HepG2 (cell line): ENCODE results near the gene GPC6. TPM values are rescaled to one million over a fixed set of nuclear protein-coding genes. Genes with fewer than 3 reads are reported as not detected.

Source experiments
- LCORL ChIP-seq, 2 experiments: fragments of 450-650 bp in 1 of 2; sonication (generic) in 1 of 2; formaldehyde crosslinking in 1 of 2; IDR thresholded peaks; 2 replicates each; pipeline versions ENCODE4 v1.5.0 to v1.6.1; 2017 to 2020; ENCODE audit warnings: antibody characterized with exemption in 1 of 2, missing genetic modification reagents in 1 of 2
- MED13 ChIP-seq: sonication (generic); formaldehyde crosslinking; IDR thresholded peaks from 2 replicates; pipeline ENCODE4 v1.5.0; 2020; ENCODE audit warnings: missing genetic modification reagents
- MXD4 ChIP-seq: IDR thresholded peaks from 2 replicates; pipeline ENCODE4 v1.6.1; 2016; ENCODE audit warnings: mild to moderate bottlenecking, missing biosample characterization, missing genetic modification reagents
- MYC ChIP-seq: sonication (generic); formaldehyde crosslinking; IDR thresholded peaks from 2 replicates; pipeline ENCODE4 v1.9.0; 2021; ENCODE audit warnings: missing genetic modification reagents, borderline replicate concordance
- NR1H2 ChIP-seq: sonication (generic); formaldehyde crosslinking; IDR thresholded peaks from 2 replicates; pipeline ENCODE4 v1.8.1; 2022; ENCODE audit warnings: low read depth, missing genetic modification reagents, borderline replicate concordance
- RCOR2 ChIP-seq: IDR thresholded peaks from 2 replicates; pipeline ENCODE4 v1.6.1; 2016; ENCODE audit warnings: missing biosample characterization, missing genetic modification reagents
- TSC22D2 ChIP-seq: sonication (generic); formaldehyde crosslinking; IDR thresholded peaks from 2 replicates; pipeline ENCODE4 v1.5.1; 2020; ENCODE audit warnings: missing genetic modification reagents, mild to moderate bottlenecking, borderline replicate concordance
- ZNF350 ChIP-seq: sonication (generic); formaldehyde crosslinking; IDR thresholded peaks from 2 replicates; pipeline ENCODE4 v1.4.0; 2020; ENCODE audit warnings: mild to moderate bottlenecking, low read depth, missing genetic modification reagents, borderline replicate concordance
- ZNF367 ChIP-seq: sonication (generic); formaldehyde crosslinking; IDR thresholded peaks from 2 replicates; pipeline ENCODE4 v1.4.0; 2020; ENCODE audit warnings: missing genetic modification reagents, borderline replicate concordance
- ZNF615 ChIP-seq: sonication (generic); formaldehyde crosslinking; IDR thresholded peaks from 2 replicates; pipeline ENCODE4 v1.5.0; 2020; ENCODE audit warnings: mild to moderate bottlenecking, missing genetic modification reagents, borderline replicate concordance
- ZSCAN29 ChIP-seq: sonication (generic); formaldehyde crosslinking; conservative IDR thresholded peaks from 2 replicates; pipeline ENCODE4 v1.4.0; 2020; ENCODE audit warnings: mild to moderate bottlenecking, missing genetic modification reagents
- polyA plus RNA-seq, 8 experiments: library from polyadenylated mRNA; depleted of rRNA in 3 of 8; stranded (reverse) in 7 of 8; unstranded in 1 of 8; fragments of >200 nt; fragmentation: Illumina TruSeq in 4 of 8; extraction: Trizol in 4 of 8; gene quantifications; 2 replicates each; pipeline versions ENCODE4 v1.2.1 to v1.2.3, GENCODE V29; 2011 to 2016; ENCODE audit warnings: low read depth in 4 of 8, missing spikeins in 1 of 8, mixed read lengths in 1 of 8; ENCODE audit not compliant: insufficient read depth in 1 of 8
- total RNA-seq, 5 experiments: library from RNA; depleted of rRNA; stranded (reverse); fragments of >200 nt; fragmentation: Illumina TruSeq; extraction: Trizol; gene quantifications; 2 replicates each; pipeline ENCODE4 v1.2.3, GENCODE V29; 2016; ENCODE audit warnings: low read depth in 1 of 5
- TF ChIP-seq, protein P1 (sequence below): IDR thresholded peaks from 2 replicates; pipeline ENCODE4 v1.6.1; 2016; ENCODE audit warnings: missing compliant biosample characterization, missing genetic modification reagents, borderline replicate concordance
- TF ChIP-seq, protein P2 (sequence below): sonication (generic); formaldehyde crosslinking; conservative IDR thresholded peaks from 2 replicates; pipeline ENCODE4 v1.8.1; 2023; ENCODE audit warnings: missing genetic modification reagents
- TF ChIP-seq, protein P3 (sequence below): IDR thresholded peaks from 2 replicates; pipeline ENCODE4 v1.6.1; 2016; ENCODE audit warnings: low read depth, borderline replicate concordance
- TF ChIP-seq, protein P4 (sequence below): sonication (generic); formaldehyde crosslinking; IDR thresholded peaks from 2 replicates; pipeline ENCODE4 v1.5.1; 2020; ENCODE audit warnings: mild to moderate bottlenecking, missing genetic modification reagents, moderate library complexity
- TF ChIP-seq, protein P5 (sequence below): IDR thresholded peaks from 2 replicates; pipeline ENCODE4 v1.6.1; 2016; ENCODE audit warnings: control low read depth
- TF ChIP-seq, protein P6 (sequence below): sonication (generic); formaldehyde crosslinking; IDR thresholded peaks from 2 replicates; pipeline ENCODE4 v1.4.0; 2020; ENCODE audit warnings: mild to moderate bottlenecking, missing genetic modification reagents
- TF ChIP-seq, protein P7 (sequence below): sonication (generic); formaldehyde crosslinking; IDR thresholded peaks from 2 replicates; pipeline ENCODE4 v1.4.0; 2020; ENCODE audit warnings: missing genetic modification reagents

Gene GPC6
- total and polyA plus RNA-seq, 2 of the 13 experiments (the other 11 are each of a cell fraction or from before 2014, with no cell fraction given), result 24.5 to 33.9 TPM

DNA sequence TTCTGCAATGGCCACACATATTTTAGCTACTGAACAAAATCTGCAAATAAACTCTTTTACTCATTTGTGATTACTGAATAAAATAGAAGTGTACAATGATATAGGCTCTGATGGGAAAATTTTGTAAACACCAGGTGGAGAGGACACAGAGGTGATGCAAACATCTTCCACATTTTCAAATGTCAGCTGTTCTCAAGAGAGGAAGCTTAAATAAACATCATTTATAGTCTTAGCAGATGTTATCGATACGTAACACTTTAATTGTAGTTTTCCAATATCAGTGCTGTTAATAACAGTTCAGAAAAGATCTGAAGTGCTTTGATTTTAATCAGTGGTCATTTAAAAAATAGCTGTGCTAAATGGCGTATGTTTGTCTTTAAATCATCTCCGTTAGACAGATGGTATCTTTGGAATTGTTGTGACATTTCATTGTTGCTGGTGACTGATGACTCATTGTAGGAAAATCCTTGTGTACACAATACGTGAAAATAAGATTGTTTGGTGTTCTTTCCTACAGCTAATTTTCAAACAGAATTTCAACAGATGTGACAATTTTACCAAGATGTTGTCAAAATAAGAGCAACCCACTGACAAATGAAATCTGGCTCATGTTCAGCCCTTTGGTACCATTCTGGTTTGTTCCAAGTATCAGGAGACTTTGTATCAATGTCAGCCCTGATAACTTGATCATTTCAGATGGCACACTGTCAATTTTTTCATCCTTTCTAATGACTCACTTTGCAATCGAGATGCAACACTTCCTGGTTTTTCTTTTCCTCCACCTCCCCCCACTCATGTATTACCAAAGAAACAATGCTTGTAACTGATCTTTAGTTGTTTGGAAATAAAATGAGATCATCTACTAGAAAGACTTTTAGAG is 736.9 kb downstream of the GPC6 start (continued):
- TF ChIP-seq, protein P1, sequence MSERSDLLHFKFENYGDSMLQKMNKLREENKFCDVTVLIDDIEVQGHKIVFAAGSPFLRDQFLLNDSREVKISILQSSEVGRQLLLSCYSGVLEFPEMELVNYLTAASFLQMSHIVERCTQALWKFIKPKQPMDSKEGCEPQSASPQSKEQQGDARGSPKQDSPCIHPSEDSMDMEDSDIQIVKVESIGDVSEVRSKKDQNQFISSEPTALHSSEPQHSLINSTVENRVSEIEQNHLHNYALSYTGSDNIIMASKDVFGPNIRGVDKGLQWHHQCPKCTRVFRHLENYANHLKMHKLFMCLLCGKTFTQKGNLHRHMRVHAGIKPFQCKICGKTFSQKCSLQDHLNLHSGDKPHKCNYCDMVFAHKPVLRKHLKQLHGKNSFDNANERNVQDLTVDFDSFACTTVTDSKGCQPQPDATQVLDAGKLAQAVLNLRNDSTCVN, result no peak
- TF ChIP-seq ZNF367 (CRISPR knock-in tag) (no peak), TSC22D2 (CRISPR knock-in tag) (no peak), MYC (CRISPR knock-in tag) (no peak), ZSCAN29 (CRISPR knock-in tag) (no peak), NR1H2 (CRISPR knock-in tag) (no peak), LCORL (IDR thresholded peaks at IDR 0.05) (no peak; the same call in 1 of the 2 replicates), LCORL (CRISPR knock-in tag; IDR thresholded peaks at IDR 0.05) (no peak), MED13 (CRISPR knock-in tag) (no peak), ZNF615 (CRISPR knock-in tag) (no peak), ZNF350 (no peak), RCOR2 (CRISPR knock-in tag) (peak; percentile 38; the same call in 1 of the 2 replicates), MXD4 (CRISPR knock-in tag) (no peak)
- TF ChIP-seq, protein P2, sequence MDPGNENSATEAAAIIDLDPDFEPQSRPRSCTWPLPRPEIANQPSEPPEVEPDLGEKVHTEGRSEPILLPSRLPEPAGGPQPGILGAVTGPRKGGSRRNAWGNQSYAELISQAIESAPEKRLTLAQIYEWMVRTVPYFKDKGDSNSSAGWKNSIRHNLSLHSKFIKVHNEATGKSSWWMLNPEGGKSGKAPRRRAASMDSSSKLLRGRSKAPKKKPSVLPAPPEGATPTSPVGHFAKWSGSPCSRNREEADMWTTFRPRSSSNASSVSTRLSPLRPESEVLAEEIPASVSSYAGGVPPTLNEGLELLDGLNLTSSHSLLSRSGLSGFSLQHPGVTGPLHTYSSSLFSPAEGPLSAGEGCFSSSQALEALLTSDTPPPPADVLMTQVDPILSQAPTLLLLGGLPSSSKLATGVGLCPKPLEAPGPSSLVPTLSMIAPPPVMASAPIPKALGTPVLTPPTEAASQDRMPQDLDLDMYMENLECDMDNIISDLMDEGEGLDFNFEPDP, result no peak
- TF ChIP-seq, protein P3, sequence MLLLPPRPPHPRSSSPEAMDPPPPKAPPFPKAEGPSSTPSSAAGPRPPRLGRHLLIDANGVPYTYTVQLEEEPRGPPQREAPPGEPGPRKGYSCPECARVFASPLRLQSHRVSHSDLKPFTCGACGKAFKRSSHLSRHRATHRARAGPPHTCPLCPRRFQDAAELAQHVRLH (CRISPR knock-in tag), result no peak
- TF ChIP-seq, protein P4, sequence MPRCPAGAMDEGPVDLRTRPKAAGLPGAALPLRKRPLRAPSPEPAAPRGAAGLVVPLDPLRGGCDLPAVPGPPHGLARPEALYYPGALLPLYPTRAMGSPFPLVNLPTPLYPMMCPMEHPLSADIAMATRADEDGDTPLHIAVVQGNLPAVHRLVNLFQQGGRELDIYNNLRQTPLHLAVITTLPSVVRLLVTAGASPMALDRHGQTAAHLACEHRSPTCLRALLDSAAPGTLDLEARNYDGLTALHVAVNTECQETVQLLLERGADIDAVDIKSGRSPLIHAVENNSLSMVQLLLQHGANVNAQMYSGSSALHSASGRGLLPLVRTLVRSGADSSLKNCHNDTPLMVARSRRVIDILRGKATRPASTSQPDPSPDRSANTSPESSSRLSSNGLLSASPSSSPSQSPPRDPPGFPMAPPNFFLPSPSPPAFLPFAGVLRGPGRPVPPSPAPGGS (CRISPR knock-in tag), result no peak
- TF ChIP-seq, protein P5, sequence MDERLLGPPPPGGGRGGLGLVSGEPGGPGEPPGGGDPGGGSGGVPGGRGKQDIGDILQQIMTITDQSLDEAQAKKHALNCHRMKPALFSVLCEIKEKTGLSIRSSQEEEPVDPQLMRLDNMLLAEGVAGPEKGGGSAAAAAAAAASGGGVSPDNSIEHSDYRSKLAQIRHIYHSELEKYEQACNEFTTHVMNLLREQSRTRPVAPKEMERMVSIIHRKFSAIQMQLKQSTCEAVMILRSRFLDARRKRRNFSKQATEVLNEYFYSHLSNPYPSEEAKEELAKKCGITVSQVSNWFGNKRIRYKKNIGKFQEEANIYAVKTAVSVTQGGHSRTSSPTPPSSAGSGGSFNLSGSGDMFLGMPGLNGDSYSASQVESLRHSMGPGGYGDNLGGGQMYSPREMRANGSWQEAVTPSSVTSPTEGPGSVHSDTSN (CRISPR knock-in tag), result no peak
- TF ChIP-seq, protein P6, sequence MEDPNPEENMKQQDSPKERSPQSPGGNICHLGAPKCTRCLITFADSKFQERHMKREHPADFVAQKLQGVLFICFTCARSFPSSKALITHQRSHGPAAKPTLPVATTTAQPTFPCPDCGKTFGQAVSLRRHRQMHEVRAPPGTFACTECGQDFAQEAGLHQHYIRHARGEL, result no peak
- TF ChIP-seq, protein P7, sequence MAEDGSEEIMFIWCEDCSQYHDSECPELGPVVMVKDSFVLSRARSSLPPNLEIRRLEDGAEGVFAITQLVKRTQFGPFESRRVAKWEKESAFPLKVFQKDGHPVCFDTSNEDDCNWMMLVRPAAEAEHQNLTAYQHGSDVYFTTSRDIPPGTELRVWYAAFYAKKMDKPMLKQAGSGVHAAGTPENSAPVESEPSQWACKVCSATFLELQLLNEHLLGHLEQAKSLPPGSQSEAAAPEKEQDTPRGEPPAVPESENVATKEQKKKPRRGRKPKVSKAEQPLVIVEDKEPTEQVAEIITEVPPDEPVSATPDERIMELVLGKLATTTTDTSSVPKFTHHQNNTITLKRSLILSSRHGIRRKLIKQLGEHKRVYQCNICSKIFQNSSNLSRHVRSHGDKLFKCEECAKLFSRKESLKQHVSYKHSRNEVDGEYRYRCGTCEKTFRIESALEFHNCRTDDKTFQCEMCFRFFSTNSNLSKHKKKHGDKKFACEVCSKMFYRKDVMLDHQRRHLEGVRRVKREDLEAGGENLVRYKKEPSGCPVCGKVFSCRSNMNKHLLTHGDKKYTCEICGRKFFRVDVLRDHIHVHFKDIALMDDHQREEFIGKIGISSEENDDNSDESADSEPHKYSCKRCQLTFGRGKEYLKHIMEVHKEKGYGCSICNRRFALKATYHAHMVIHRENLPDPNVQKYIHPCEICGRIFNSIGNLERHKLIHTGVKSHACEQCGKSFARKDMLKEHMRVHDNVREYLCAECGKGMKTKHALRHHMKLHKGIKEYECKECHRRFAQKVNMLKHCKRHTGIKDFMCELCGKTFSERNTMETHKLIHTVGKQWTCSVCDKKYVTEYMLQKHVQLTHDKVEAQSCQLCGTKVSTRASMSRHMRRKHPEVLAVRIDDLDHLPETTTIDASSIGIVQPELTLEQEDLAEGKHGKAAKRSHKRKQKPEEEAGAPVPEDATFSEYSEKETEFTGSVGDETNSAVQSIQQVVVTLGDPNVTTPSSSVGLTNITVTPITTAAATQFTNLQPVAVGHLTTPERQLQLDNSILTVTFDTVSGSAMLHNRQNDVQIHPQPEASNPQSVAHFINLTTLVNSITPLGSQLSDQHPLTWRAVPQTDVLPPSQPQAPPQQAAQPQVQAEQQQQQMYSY, result no peak
